Liver (tissue), 9 donors: ENCODE data around the gene BAK1. TPM values are rescaled to one million over a fixed set of nuclear protein-coding genes. Genes with fewer than 3 reads are reported as not detected.

Experiments used
- DNase-seq: peaks from one replicate; pipeline ENCODE4 v3.0.0-alpha.2; 2017; ENCODE audit warnings: low spot score
- H3K27ac ChIP-seq, 2 donors: one replicate each; pipeline ENCODE4 v1.7.0; 2013; ENCODE audit warnings: inconsistent platforms in 2 of 2, low read length in 2 of 2, control low read depth in 1 of 2, low read depth in 1 of 2, mild to moderate bottlenecking in 1 of 2
- H3K27me3 ChIP-seq, 4 donors: one replicate each; pipeline versions ENCODE4 v1.6.1 to v1.7.0; 2013; ENCODE audit warnings: low read length in 3 of 4, inconsistent platforms in 1 of 4, mild to moderate bottlenecking in 1 of 4, moderate library complexity in 1 of 4; ENCODE audit not compliant: control insufficient read depth in 4 of 4, insufficient read depth in 4 of 4
- H3K36me3 ChIP-seq, 4 donors: one replicate each; pipeline versions ENCODE4 v1.6.1 to v1.7.0; 2013; ENCODE audit warnings: low read length in 3 of 4, mild to moderate bottlenecking in 3 of 4, low read depth in 1 of 4, moderate library complexity in 1 of 4; ENCODE audit not compliant: control insufficient read depth in 4 of 4, insufficient read depth in 3 of 4
- H3K4me1 ChIP-seq, 4 donors: one replicate each; pipeline versions ENCODE4 v1.6.1 to v1.7.0; 2013; ENCODE audit warnings: low read length in 3 of 4, mild to moderate bottlenecking in 3 of 4, moderate library complexity in 1 of 4; ENCODE audit not compliant: control insufficient read depth in 4 of 4, insufficient read depth in 4 of 4
- H3K4me3 ChIP-seq, 3 donors: one replicate each; pipeline versions ENCODE4 v1.6.1 to v1.7.0; 2013; ENCODE audit warnings: low read length in 3 of 3, control low read depth in 1 of 3, low read depth in 1 of 3, mild to moderate bottlenecking in 1 of 3
- H3K9ac ChIP-seq, 2 donors: one replicate each; pipeline ENCODE4 v1.7.0; 2013; ENCODE audit warnings: low read length in 2 of 2, mild to moderate bottlenecking in 2 of 2, moderate library complexity in 2 of 2, control low read depth in 1 of 2, low read depth in 1 of 2
- H3K9me3 ChIP-seq, 4 donors: one replicate each; pipeline versions ENCODE4 v1.6.1 to v1.7.0; 2013; ENCODE audit warnings: low read length in 3 of 4; ENCODE audit not compliant: control insufficient read depth in 4 of 4
- ATF3 ChIP-seq: IDR thresholded peaks from 2 replicates; pipeline ENCODE4 v1.6.1; 2016; ENCODE audit warnings: antibody characterized with exemption
- CTCF ChIP-seq: fragments of 150-350 bp; IDR thresholded peaks from 2 replicates; pipeline ENCODE4 v1.5.1; 2017; ENCODE audit warnings: improper control_type of control experiment, low read depth, low read length; ENCODE audit not compliant: missing input control
- EGR1 ChIP-seq, 2 donors: IDR thresholded peaks; 2 replicates each; pipeline ENCODE4 v1.6.1; 2016 to 2018; ENCODE audit warnings: antibody characterized with exemption in 2 of 2, low read depth in 2 of 2
- FOXA1 ChIP-seq: IDR thresholded peaks from 2 replicates; pipeline ENCODE4 v1.6.1; 2016; ENCODE audit warnings: antibody characterized with exemption
- HNF4A ChIP-seq, 2 donors: conservative IDR thresholded peaks; 2 replicates each; pipeline ENCODE4 v1.6.1; 2016; ENCODE audit warnings: antibody characterized with exemption in 2 of 2, mild to moderate bottlenecking in 2 of 2
- HNF4G ChIP-seq: IDR thresholded peaks from 2 replicates; pipeline ENCODE4 v1.6.1; 2016; ENCODE audit warnings: antibody characterized with exemption
- JUND ChIP-seq, 2 donors: IDR thresholded peaks; 2 replicates each; pipeline ENCODE4 v1.6.1; 2016; ENCODE audit warnings: antibody characterized with exemption in 2 of 2
- MAX ChIP-seq: IDR thresholded peaks from 2 replicates; pipeline ENCODE4 v1.6.1; 2016; ENCODE audit warnings: antibody characterized with exemption
- NR2F2 ChIP-seq: IDR thresholded peaks from 2 replicates; pipeline ENCODE4 v1.6.1; 2016; ENCODE audit warnings: antibody characterized with exemption
- RAD21 ChIP-seq, 2 donors: IDR thresholded peaks; 2 replicates each; pipeline ENCODE4 v1.6.1; 2016; ENCODE audit warnings: antibody characterized with exemption in 2 of 2, mild to moderate bottlenecking in 2 of 2
- REST ChIP-seq: IDR thresholded peaks from 2 replicates; pipeline ENCODE4 v1.6.1; 2016; ENCODE audit warnings: antibody characterized with exemption, mild to moderate bottlenecking
- RXRA ChIP-seq, 2 donors: IDR thresholded peaks; 2 replicates each; pipeline ENCODE4 v1.6.1; 2017 to 2018; ENCODE audit warnings: antibody characterized with exemption in 2 of 2, mild to moderate bottlenecking in 1 of 2
- TAF1 ChIP-seq: conservative IDR thresholded peaks from 2 replicates; pipeline ENCODE4 v1.6.1; 2016; ENCODE audit warnings: antibody characterized with exemption, mild to moderate bottlenecking
- YY1 ChIP-seq: IDR thresholded peaks from 2 replicates; pipeline ENCODE4 v1.6.1; 2016; ENCODE audit warnings: antibody characterized with exemption, mild to moderate bottlenecking
- ZBTB33 ChIP-seq: IDR thresholded peaks from 2 replicates; pipeline ENCODE4 v1.6.1; 2016; ENCODE audit warnings: antibody characterized with exemption
- WGBS: extraction: QIAGEN DNeasy Blood & Tissue Kit; methylation state at CpG from one replicate; pipeline ENCODE4 v1.1.7; 2013; 5-methylcytosine and 5-hydroxymethylcytosine counted together
- polyA plus RNA-seq, 2 donors: library from polyadenylated mRNA; stranded (reverse) in 1 of 2; unstranded in 1 of 2; fragments of 200-250 nt in 1 of 2; fragments of >200 nt in 1 of 2; fragmentation: Nextera tagmentation in 1 of 2; extraction: Ambion mirVana in 1 of 2; gene quantifications; one replicate each; pipeline versions ENCODE4 v1.2.1 to v1.2.3, GENCODE V29; 2013 to 2015
- total RNA-seq, 2 donors: library from RNA; depleted of rRNA; stranded (reverse); fragments of >200 nt; gene quantifications; one replicate each; pipeline ENCODE4 v1.2.3, GENCODE V29; 2014
- donor health status: healthy.
- donor health status: healthy.
- donor health status: healthy.
- donor health status: healthy.
- donor health status: healthy.

The BAK1 gene
- total and polyA plus RNA-seq, 4 donors, result 2.4 to 8.7 (median 5.3) TPM

DNA sequence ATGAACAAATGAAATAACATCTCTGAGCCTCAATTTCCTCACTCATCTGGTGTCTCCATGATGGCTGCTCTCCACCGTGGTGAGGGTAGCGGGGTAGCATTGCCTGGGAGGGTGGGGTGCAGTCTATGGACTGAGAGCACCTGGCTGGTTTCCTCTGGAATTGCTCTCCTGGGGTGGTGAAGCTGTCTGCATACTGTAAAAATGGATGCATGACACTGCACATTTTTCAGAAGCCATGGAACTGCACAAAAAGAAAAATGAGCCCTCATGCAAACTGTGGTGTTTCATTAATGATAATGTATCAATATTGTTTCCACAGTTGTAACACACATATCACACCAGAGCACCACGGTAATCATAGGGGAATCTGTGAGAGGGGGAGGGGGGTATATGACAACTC, 28.9 kb upstream of the BAK1 start:
- Histone ChIP-seq H3K27ac (no peak overlapping the region), H3K27me3 (no peaks in the 10 kb centered on the region), H3K4me1 (peaks cover 0 to 5% (median 0%) of the 10 kb centered on the region in 4 donors), H3K9ac (no peak overlapping the region), H3K36me3 (no peaks in the 10 kb centered on the region), H3K9me3 (peaks cover 0 to 3% (median 1%) of the 10 kb centered on the region in 4 donors), H3K4me3 (no peak overlapping the region)
- TF ChIP-seq EGR1 (IDR thresholded peaks at IDR 0.05; ENCODE audit: low read depth in 2 of 2), result no peak
- no peak for DNase-seq
- WGBS, result 76% methylated on average over 3 of the region's 3 CpGs

DNA sequence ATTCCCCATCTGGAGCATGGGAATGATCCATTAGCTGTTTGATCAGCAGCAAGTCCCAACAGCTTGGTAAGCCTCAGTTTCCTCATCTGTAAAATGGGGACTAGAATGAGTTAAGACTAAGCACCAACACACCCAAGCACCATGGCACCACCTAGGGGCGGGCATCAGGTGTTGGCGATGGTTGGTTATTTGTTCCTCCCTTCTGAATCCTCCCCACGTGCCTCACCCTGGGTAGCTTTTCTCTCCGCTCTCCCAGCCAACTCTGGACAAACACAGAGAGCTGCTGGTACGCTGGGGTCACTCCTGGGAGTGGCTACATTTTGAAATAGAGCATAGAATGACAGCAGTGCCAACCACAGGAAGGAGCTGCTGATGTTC, 27.7 kb upstream of the BAK1 start:
- Histone ChIP-seq H3K27me3 (no peaks in the 10 kb centered on the region), H3K9me3 (peaks cover 0 to 3% (median 1%) of the 10 kb centered on the region in 4 donors), H3K4me1 (peaks cover 0 to 5% (median 0%) of the 10 kb centered on the region in 4 donors), H3K36me3 (no peaks in the 10 kb centered on the region), H3K27ac (no peak overlapping the region), H3K4me3 (no peak overlapping the region), H3K9ac (no peak overlapping the region)
- DNase-seq, result no peak
- no peak for TF ChIP-seq YY1
- TF ChIP-seq REST, result no peak
- TF ChIP-seq MAX, result no peak
- TF ChIP-seq CTCF, result peak; percentile 7
- no peak for TF ChIP-seq ZBTB33
- no peak for TF ChIP-seq NR2F2
- TF ChIP-seq HNF4G, result no peak
- TF ChIP-seq JUND (IDR thresholded peaks at IDR 0.05), result no peak
- no peak for TF ChIP-seq FOXA1
- TF ChIP-seq EGR1 (IDR thresholded peaks at IDR 0.05; ENCODE audit: low read depth in 2 of 2), result no peak
- no peak for TF ChIP-seq TAF1
- no peak for TF ChIP-seq RXRA (IDR thresholded peaks at IDR 0.05)
- TF ChIP-seq HNF4A (conservative IDR thresholded peaks at IDR 0.05), result no peak
- TF ChIP-seq RAD21 (IDR thresholded peaks at IDR 0.05), result peak; percentile 12 to 30
- TF ChIP-seq ATF3, result no peak
- 40% methylated on average over 5 of the region's 5 CpGs for WGBS
